Islet of Langerhans (tissue), 1 donor: ENCODE data around the gene FBLN1.
A peak's percentile ranks its signal among the peaks of the same experiment; 100 is the strongest.
"Not testable (repeated sequence)": the region's sequence is repeated elsewhere in the genome, so short reads cannot be mapped to it uniquely, and the experiment has no call there.

ENCODE experiments used
- FAIRE-seq: peaks from one replicate; lab custom pipeline; 2011; peaks lifted over from hg19 to GRCh38; lab: Jason Lieb, UNC

Gene FBLN1

DNA sequence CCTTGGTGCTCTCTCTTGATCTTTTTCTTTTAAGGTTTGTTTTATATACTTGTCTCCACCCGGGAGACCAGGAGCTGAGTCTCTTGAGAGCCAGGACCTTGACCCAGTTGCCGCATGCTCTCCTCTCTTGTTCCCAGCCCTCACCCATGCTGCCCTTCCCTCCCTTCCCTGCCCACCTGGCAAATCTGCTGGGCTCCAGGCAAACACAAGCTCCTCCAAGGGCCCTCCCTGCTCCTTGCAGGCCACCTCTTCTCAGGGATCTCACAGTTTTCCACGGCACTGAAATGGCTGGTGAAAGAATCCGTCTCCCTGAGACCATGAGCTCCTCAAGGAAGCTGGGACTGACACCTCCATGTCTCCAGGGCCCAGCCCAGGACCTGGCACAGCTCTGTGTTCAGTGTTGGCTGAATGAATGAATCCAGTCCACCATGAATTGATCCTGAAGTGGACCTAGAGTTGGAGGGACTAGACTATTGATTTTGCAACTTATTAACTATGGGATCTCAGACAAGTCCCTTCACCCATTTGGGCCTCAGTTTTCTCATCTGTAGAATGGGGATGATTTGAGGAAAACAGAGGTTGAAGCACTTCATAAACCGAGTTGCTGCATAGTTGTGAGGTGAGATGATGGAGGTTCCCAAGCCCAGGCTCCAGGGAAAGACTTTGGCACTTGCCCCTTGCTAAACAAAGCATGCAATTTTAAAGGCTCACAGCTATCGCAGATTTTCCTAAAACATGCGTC is 25.1 kb upstream of the FBLN1 start:
- no peak for FAIRE-seq

DNA sequence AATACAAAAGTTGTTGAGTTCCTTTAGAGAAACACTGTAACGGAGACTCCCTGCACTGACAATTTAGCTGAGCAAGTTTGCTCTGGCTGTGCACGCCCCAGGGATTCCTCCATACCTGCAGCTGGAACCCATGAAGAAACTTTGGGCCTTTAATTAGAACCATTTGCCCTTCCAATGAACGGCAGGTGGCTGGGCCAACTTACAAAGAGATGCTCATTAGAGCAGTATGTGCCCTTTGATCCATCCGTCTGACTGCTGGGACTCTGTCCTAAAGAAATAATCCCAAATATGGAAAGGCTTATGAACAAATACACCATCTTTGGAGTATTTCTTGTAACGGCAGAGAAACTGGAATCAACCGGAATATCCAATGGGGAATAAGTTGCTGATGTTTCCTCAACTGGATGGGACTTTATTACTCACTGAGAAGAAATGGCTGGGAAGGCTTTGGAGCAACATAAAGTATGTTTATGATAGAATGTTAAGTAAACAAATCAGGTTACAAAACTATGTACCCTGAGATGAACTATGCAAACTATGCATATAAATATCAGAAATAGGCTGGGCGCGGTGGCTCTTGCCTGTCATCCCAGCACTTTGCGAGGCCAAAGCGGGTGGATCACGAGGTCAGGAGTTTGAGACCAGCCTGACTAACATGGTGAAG is 24.4 kb upstream of the FBLN1 start:
- no peak for FAIRE-seq

DNA sequence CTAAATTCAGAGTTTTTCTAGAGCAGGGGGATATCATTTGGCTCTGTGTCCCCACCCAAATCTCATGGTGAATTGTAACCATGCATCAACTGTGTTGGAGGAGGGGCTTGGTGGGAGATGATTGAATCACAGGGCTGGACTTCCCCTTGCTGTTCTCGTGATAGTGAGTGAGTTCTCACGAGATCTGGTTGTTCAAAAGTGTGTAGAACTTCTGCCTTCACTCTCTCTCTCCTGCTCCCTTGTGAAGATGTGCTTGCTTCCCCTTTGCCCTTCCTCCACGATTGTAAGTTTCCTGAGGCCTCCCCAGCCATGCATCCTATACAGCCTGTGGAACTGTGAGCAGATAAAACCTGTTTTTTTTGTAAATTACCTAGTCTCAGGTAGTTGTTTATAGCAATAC is 22.0 kb upstream of the FBLN1 start:
- FAIRE-seq, result no peak

DNA sequence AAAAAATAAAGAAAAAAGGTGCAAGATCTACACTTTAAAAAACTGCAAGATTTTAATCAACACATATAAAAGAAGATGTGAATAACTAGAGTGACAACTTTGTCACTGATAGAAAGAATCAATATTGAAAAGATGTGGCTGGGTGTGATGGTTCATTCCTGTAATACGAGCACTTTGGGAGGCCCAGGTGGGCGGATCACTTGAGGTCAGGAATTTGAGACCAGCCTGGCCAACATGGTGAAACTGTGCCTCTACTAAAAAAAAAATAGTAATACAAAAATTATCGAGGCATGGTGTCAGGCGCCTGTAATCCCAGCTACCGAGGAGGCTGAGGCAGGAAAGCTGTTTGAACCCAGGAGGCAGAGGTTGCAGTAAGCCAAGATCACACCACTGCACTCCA is 21.0 kb upstream of the FBLN1 start:
- no peak for FAIRE-seq

DNA sequence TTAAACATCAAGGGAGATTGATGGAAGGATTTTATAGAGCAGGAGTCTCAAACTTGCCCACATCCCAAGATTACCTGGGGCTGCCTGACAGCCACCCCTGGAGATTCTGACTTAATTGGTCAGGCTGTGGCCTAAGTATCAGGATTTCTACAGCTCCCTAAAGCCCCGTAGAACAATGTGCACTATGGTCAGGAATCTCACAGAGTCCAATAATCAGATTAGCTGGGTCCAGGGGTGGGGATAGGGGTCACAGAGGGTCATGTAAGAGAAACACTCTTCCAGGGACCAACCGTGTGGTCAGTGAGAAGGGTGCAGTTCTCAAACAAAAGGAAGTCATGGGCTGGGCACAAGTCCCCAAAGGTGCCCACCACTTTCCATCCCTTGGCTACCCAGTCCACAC is 20.5 kb upstream of the FBLN1 start:
- no peak for FAIRE-seq

DNA sequence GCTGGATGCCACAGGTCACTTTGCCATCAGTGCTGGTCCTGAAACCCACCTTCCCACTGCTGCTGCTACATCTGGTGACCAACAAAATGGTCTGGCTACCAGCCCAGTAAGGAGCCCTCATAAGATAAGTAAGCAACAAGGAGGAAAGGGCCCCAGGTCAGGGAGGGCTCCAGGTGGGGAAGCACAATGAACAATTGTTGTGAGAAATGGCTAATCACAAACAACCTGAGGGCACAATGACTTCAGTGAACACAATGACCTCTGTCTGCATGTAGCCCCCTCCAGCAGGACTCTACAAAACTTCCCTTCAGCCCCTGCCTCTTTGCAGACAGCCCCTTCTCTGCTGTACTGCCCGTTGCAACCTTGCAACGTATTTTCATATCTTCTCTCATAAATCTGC is 19.4 kb upstream of the FBLN1 start:
- no peak for FAIRE-seq

DNA sequence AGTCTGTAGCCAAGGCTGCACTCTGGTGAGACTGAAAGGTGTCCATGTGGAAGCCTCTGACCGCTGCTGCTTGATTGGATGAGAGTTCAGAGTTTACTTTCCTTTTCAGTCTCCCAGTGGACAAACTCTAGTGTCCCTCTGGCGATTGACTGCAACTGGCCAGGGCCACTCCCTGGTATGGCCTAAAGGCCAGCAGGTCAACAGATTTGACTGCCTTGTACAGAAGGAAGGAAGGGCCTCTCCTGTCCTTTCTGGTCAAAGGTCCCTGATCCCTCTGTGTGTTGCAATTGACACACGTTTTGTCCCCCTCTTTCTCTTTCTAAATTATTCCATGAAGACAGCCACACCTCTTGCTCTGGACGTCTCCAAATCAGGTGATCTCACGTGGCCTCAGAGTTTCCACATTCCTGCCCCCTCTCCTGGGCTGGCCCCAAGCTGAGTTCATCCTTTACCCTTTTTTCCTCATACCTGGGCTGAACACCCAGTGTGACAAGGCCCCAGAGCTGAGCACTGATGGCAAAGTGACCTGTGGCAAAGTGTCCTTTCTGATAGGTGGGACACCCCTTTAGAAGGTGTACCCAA is 18.7 kb upstream of the FBLN1 start:
- no peak for FAIRE-seq

DNA sequence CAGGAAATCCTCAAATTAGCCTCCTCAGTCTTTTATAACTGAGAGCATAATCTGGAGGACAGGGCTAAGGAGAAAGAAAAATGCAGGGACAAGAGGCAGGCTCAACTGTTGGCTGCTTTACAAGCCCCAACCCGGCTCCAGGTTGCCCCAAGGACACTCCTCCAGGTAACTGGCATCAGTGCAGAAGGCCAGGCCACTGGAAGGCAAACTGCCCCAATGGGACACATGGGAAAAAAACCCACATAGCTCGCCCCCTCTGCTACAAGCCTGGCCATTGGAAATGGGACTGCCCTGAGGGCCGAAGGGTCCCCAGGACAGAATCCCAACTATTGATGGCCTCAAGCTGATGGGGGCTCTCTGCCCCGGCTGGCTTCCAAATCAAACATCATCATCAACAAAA is 17.9 kb upstream of the FBLN1 start:
- FAIRE-seq, result no peak

DNA sequence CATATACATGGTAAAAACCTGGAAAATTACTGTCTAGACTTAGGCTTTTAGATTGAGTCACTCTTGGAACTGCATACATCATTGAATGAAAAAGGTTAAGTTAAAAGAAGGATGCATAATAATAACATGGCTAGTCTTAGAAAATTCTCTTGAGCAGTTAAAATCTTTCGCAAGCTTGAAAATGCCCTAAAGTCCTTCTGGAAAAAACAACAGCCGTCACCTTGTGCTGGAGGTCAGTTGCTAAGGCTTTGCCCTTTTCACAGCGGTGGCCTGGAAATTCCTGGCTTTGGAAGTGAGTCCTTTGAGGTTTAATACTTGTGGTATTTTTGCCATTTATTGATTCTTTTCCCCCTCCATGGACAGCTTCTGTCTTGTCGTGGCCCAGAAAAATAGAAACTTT is 17.4 kb upstream of the FBLN1 start:
- no peak for FAIRE-seq

DNA sequence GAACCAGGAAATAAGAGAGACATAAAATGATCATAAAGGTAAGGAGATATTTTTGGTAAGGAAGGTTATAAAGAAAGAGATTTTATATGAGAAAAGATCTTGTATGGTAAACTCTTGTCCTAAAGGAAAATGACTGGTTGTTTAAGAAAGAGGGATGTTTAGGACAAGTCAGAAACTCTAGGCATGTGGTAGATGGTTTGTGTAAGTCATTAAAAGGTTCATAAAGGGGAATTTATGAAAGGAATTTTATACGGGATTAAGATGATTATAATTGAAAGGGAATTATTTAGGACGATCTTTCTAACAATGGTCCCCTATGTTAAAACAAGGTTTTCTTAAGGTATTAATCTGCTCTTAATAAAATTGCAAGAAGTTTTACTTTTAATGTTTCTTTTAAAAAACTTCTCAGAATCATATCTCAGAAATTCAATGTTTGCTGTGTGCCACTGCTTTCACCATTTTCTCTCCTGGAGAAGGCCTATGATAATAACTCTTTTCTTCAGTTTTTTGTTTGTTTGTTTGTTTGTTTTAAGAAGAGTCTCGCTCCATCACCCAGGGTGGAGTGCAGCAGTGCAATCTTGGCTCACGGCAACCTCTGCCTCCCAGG is 13.8 kb upstream of the FBLN1 start:
- peak; percentile 27 for FAIRE-seq

DNA sequence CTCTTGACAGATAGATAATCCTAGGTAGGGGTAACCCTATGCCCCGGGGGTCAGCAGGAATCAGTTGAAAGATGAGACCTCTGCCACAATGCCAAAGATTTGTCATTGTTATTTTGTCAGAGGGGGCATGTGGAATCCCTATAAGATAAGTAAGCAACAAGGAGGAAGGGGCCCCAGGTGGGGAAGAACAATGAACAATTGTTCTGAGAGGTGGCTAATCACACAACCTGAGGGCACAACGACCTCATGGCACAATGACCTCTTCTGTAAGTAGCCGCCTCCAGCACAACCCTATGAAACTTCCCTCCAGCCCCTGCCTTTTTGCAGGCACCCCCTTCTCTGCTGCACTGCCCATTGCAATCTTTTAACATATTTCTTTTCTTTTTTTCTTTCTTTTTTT is 11.8 kb upstream of the FBLN1 start:
- FAIRE-seq, result no peak

DNA sequence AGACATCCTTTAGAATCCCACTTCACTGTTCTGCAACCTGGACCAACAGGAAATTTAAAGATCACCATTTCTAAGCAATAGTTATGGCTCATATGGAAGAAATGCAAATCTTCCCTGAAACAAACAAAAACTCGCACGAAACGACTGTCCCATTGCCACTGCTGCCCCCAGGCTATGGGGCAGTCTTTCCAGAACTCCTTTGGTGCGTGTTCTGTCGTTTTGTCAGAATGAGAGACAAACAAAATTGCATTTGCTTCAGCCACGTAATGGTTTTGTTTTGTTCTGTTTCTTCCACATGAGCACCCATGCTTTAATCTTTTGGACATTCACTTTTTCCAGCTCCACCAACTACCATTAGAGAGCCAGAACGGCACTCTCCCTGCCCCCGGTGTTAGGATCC is 10.8 kb upstream of the FBLN1 start:
- FAIRE-seq, result no peak

DNA sequence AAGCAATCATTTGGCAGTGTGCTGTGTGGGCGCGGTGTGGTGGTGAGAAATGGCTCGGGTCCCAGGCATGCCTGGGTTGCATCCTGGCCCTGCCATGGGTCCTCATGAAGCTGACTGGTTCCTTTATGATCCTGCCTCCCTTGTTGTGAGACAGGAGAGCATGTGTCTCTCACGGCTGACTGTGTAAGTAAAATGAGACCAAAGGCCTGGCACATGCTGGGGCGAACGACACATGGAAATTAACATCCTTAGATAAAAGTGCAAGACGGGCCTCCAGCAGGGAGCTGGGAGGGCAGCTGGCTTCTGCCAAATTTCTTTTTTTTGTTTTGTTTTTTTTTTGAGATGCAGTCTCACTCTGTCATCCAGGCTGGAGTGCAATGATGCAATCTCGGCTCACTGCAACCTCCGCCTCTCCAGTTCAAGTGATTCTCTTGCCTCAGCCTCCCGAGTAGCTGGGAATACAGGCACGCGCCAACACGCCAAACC is 9.4 kb upstream of the FBLN1 start:
- FAIRE-seq, result no peak

DNA sequence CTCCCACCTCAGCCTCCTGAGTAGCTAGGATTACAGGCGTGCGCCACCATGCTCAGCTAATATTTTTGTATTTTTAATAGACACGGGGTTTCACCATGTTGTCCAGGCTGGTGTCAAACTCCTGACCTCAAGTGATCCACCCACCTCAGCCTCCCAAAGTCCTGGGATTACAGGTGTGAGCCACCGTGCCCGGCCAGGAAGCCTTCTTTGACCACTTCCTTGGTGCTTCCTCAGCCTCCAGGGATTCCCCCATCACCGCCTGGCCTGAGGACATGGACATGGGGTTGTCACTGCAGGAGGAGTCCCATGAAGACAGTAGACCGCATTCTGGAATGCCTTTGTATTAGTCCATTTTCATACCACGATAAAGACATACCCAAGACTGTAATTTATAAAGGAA is 8.4 kb upstream of the FBLN1 start:
- not testable (repeated sequence) for FAIRE-seq

DNA sequence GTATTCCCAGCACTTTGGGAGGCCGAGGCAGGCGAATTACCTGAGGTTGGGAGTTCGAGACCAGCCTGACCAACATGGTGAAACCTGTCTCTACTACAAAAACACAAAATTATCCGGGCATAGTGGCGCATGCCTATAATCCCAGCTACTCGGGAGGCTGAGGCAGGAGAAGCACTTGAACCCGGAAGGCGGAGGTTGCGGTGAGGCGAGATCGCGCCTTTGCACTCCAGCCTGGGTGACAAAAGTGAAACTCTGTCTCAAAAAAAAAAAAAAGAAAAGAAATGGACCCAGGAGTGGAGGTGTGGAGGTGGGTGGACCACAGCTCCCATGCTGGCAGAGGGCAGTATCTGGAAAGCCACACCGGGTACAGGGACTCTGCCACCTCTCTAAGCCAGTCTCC is 7.1 kb upstream of the FBLN1 start:
- FAIRE-seq, result not testable (repeated sequence)

DNA sequence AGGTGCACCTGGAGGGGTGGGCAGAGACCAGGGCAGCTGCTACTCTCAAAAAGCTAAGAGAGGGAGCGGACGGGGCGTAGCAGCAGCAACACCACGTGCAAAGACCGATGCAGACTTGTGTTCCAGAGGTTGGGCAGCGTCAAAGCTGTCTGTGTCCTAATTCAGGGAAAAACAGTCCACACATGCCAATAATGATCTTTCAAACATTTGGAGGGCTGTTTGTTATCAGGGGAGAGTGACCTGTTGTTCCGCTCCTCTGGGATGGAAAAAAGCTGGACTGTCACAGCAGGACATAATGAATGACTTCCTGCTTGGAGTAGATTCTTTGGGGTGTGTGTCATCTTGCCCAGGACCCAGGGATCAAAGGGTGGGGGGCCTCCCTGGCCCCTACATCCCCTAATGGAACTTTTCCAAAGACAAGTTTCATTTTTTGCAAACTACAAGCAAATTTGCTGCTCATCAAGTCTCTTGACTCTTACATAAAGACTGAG is 6.2 kb upstream of the FBLN1 start:
- no peak for FAIRE-seq

DNA sequence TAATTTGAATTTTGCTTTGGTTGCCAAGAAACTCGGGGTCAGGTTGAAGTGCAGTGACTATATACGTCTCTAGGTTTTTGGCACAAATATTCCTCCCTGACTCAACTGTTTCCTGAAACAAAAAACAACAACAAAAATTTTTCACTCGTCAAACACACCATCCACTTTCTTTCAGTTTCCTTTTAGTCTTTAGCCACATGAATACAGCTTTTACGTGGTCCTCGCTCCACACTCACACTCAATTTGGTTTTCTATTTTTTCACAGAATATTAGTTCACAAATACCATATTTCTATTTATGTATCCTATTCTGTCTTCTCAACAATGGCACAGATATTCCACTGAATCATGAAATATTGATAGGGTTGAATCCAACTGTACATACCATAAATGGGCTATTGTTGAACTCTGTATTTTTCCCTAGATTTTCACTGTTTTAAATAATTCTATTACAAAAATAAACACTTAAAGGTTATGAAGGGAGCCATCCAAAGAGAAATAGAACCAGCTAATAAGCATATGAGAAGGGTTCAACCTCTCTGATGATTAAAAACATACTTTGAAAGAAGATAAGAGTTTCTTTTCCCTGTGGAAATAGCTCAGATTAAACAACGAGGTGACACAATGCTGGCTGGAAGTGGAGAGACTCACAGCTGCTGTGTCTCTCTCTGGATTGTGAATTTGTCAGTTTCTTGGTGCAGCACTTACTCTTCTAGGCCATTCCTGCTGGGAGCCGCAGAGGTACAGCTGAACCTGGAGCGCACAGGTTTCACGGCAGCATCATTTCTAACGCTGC is 5.1 kb upstream of the FBLN1 start:
- no peak for FAIRE-seq

DNA sequence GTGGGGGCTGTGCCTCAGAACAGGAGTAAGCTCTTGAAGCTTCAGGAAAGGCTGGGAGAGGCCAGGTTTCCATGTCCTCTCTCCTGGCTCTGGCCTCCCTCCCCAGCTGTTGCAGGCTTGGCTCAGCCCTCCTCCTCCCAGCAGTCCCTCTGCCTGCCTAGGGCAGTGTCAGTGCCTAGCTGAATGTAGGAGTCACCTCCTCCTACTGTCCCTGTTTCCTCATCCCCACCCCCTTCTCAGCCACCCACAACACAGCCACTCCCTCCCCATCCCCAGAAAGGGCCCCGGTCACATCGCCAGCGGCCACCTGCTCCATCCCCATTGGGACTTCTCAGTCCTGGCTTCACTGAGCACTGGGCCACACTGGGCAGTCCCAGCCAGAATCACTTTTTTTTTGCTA is 2.9 kb upstream of the FBLN1 start:
- FAIRE-seq, result no peak

DNA sequence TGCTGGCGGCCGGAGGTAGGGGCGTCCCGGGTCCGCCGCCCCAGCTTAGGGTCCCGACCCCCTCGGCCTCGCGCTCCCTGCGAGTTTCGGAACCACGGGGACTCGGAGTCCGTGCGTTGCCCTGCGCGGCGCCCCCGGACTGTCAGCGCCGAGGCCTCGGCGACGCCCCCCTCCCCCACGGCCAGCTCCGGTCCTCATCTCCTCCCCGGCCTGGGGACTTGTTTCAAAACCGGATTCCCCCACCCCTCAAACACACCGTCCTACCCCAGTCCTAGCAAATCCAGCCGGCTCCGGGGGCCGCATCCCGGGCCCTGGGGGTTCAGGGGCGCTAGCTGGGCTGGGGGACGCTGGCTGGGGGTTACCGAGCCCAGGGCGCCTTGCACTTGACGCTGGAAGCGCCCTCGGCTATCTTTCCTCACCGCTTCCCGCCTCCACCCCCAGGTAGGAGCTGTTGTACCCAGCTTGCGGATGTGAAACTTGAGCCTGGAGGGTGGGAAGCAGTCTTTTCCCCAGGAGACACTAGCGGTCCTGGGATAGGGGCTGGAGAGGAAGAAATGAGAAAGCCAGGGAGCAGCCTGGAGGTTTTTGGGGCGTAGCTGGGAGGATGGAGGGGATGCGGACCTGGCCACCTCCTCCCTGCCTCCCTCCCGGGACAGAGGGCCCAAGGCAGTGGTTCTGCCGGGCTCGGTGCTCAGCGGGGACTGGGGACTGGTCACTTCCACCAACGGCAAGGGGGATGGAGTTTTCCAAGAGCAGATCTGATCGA is 550 bp downstream of the FBLN1 start:
- no peak for FAIRE-seq

DNA sequence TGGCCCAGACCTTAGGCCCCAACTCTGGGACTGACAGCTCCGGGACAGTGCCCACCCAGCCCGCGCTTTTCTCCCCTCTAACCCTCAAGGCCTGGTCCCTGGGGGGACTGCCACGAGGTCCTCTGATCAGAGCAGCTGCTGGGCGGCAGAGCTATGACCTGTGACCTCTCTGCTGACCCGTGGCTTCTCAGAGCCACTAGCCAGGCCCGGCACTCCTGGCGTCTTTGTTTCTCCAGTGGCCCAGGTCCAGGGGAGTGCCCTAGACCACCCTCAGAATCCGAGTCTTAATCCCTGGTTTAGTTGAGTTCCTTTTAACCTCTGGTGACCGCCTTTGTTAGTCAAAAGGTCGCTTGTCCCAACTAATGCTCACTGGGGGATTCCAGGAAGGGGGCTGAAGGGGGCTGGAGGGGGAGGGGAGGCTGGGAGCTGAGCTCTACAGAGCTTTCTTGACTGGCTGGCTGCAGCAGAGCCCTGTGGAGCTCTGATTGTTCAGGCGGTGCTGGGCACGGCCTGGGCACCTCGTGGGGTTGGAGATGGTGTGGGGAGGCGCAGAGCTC is 1.2 kb downstream of the FBLN1 start:
- no peak for FAIRE-seq
